A549 (cell line): Measurements from ENCODE around the gene RFESD. TPM values are rescaled to one million over a fixed set of nuclear protein-coding genes. Genes with fewer than 3 reads are reported as not detected.

Experiments used
- ATAC-seq, 2 experiments: fragments of 200-7000 bp in 1 of 2; fragments of >200 bp in 1 of 2; cut with Nextera tagmentation in 1 of 2; cut with Tn5 transposase in 1 of 2; 3 replicates each; pipeline versions ENCODE4 v1.8.0 to v1.9.1; 2018 to 2020; ENCODE audit warnings: mild to moderate bottlenecking in 1 of 2, moderate library complexity in 1 of 2
- CTCF ChIA-PET: fragments of 300-600 bp; sonication (Branson Sonifier 250); formaldehyde crosslinking; extraction: SDS; loops from one replicate; lab custom pipeline; 2021; ENCODE audit warnings: antibody characterized with exemption, inconsistent platforms; lab: Yijun Ruan, JAX
- POLR2A ChIA-PET: fragments of 350-600 bp; formaldehyde crosslinking; extraction: SDS; loops from one replicate; lab custom pipeline; 2021; ENCODE audit warnings: antibody characterized with exemption, inconsistent platforms; lab: Yijun Ruan, JAX
- DNase-seq, 2 experiments: peaks; one replicate each; pipeline versions ENCODE4 v3.0.0 to v3.0.0-alpha.2; 2011 to 2016; ENCODE audit warnings: low read depth in 1 of 2, low spot score in 1 of 2
- FAIRE-seq: peaks from 2 replicates; lab custom pipeline; 2011; peaks lifted over from hg19 to GRCh38; lab: Jason Lieb, UNC
- H3K27ac ChIP-seq, 2 experiments: fragments of >200 bp; sonication (Bioruptor Twin); formaldehyde crosslinking; 3 replicates each; pipeline ENCODE4 v1.5.1; 2016 to 2017
- H3K4me1 ChIP-seq: fragments of >200 bp; sonication (Bioruptor Twin); formaldehyde crosslinking; 3 replicates; pipeline ENCODE4 v1.6.1; 2016
- H3K4me2 ChIP-seq: fragments of >200 bp; sonication (Bioruptor Twin); formaldehyde crosslinking; 3 replicates; pipeline ENCODE4 v1.6.1; 2016
- H3K4me3 ChIP-seq: fragments of >200 bp; sonication (Bioruptor Twin); formaldehyde crosslinking; 3 replicates; pipeline ENCODE4 v1.5.1; 2016
- H3K9me3 ChIP-seq: fragments of >200 bp; sonication (Bioruptor Twin); formaldehyde crosslinking; 3 replicates; pipeline ENCODE4 v1.6.1; 2016
- CHD2 ChIP-seq: fragments of 150-350 bp; IDR thresholded peaks from 2 replicates; pipeline ENCODE4 v1.6.1; 2014; ENCODE audit warnings: low read length; ENCODE audit not compliant: partially characterized antibody
- EHF ChIP-seq: fragments of 250-450 bp; sonication (Bioruptor Pico); IDR thresholded peaks from 2 replicates; pipeline ENCODE4 v1.5.0; 2020; ENCODE audit warnings: mild to moderate bottlenecking
- EHMT2 ChIP-seq: fragments of 200-600 bp; sonication (generic); IDR thresholded peaks from 2 replicates; pipeline ENCODE4 v1.6.1; 2016; ENCODE audit warnings: antibody characterized with exemption, low read depth, mild to moderate bottlenecking, moderate library complexity
- EP300 ChIP-seq, 2 experiments: fragments of >200 bp; sonication (Bioruptor Twin); formaldehyde crosslinking; IDR thresholded peaks; 2 replicates in 1 of 2; 3 replicates in 1 of 2; pipeline ENCODE4 v1.6.1; 2016 to 2017
- ESRRA ChIP-seq: fragments of 150-350 bp; IDR thresholded peaks from 2 replicates; pipeline ENCODE4 v1.6.1; 2014; ENCODE audit warnings: mild to moderate bottlenecking, low read length, borderline replicate concordance
- FOXS1 ChIP-seq: fragments of 250-450 bp; sonication (Bioruptor Pico); IDR thresholded peaks from 2 replicates; pipeline ENCODE4 v1.5.0; 2020; ENCODE audit warnings: mild to moderate bottlenecking, moderate library complexity
- GATA3 ChIP-seq: IDR thresholded peaks from 2 replicates; pipeline ENCODE4 v1.6.1; 2012; ENCODE audit warnings: borderline replicate concordance
- HOXB5 ChIP-seq: fragments of 250-450 bp; sonication (Bioruptor Pico); IDR thresholded peaks from 2 replicates; pipeline ENCODE4 v1.5.0; 2020; ENCODE audit warnings: mild to moderate bottlenecking, moderate library complexity
- JUN ChIP-seq, 2 experiments: fragments of >200 bp; sonication (Bioruptor Twin); formaldehyde crosslinking; IDR thresholded peaks; 2 replicates in 1 of 2; 3 replicates in 1 of 2; pipeline ENCODE4 v1.6.1; 2016 to 2017
- NPAS2 ChIP-seq: fragments of 250-450 bp; sonication (Bioruptor Pico); IDR thresholded peaks from 2 replicates; pipeline ENCODE4 v1.8.0; 2022; ENCODE audit warnings: mild to moderate bottlenecking, moderate library complexity, borderline replicate concordance
- NR3C1 ChIP-seq: fragments of >200 bp; sonication (Bioruptor Twin); formaldehyde crosslinking; IDR thresholded peaks from 3 replicates; pipeline ENCODE4 v1.6.1; 2017
- PHF8 ChIP-seq: fragments of 200-600 bp; sonication (generic); IDR thresholded peaks from 2 replicates; pipeline ENCODE4 v1.6.1; 2016; ENCODE audit warnings: low read depth, mild to moderate bottlenecking, antibody characterized with exemption, moderate library complexity, borderline replicate concordance
- POLR2A ChIP-seq: IDR thresholded peaks from 2 replicates; pipeline ENCODE4 v1.6.1; 2012; ENCODE audit warnings: mild to moderate bottlenecking, low read length
- RARB ChIP-seq: fragments of 250-450 bp; sonication (Bioruptor Pico); IDR thresholded peaks from 2 replicates; pipeline ENCODE4 v1.8.0; 2021; ENCODE audit warnings: mild to moderate bottlenecking, moderate library complexity
- RCOR1 ChIP-seq: fragments of 150-350 bp; IDR thresholded peaks from 2 replicates; pipeline ENCODE4 v1.6.1; 2014; ENCODE audit warnings: antibody characterized with exemption, low read length, low read depth
- SREBF2 ChIP-seq: fragments of 450-650 bp; IDR thresholded peaks from 2 replicates; pipeline ENCODE4 v1.6.1; 2014; ENCODE audit warnings: mild to moderate bottlenecking, moderate library complexity
- TFCP2L1 ChIP-seq: fragments of 250-450 bp; sonication (Bioruptor Pico); IDR thresholded peaks from 2 replicates; pipeline ENCODE4 v1.5.0; 2021; ENCODE audit warnings: mild to moderate bottlenecking
- ZFP36 ChIP-seq: fragments of 450-650 bp; IDR thresholded peaks from 2 replicates; pipeline ENCODE4 v1.6.1; 2014; ENCODE audit warnings: borderline replicate concordance; ENCODE audit not compliant: partially characterized antibody
- WGBS: methylation state at CpG from one replicate; pipeline ENCODE4 v1.1.6; 2017; ENCODE audit errors: missing lambda C conversion rate; 5-methylcytosine and 5-hydroxymethylcytosine counted together
- polyA plus RNA-seq, 4 experiments: library from polyadenylated mRNA; depleted of rRNA in 3 of 4; stranded (reverse); fragments of >200 nt; fragmentation: RNase III in 1 of 4; extraction: RNeasy Plus Mini Kit Qiagen cat#74134 plus additional on column Dnase treatment in 1 of 4; gene quantifications; 2 replicates in 3 of 4; 3 replicates in 1 of 4; pipeline ENCODE4 v1.2.3, GENCODE V29; 2011 to 2017
- TF ChIP-seq, protein P1 (sequence below): IDR thresholded peaks from 2 replicates; pipeline ENCODE4 v1.6.1; 2012
- TF ChIP-seq, protein P2 (sequence below): fragments of 450-650 bp; IDR thresholded peaks from 2 replicates; pipeline ENCODE4 v1.6.1; 2014; ENCODE audit warnings: antibody characterized with exemption
- TF ChIP-seq, protein P3 (sequence below): fragments of >200 bp; sonication (Bioruptor Twin); formaldehyde crosslinking; IDR thresholded peaks from 2 replicates; pipeline ENCODE4 v1.6.1; 2016
- TF ChIP-seq, protein P4 (sequence below): fragments of 250-450 bp; sonication (Bioruptor Pico); IDR thresholded peaks from 2 replicates; pipeline ENCODE4 v1.5.0; 2021; ENCODE audit warnings: mild to moderate bottlenecking, moderate library complexity, borderline replicate concordance
- TF ChIP-seq, protein P5 (sequence below): fragments of 150-350 bp; IDR thresholded peaks from 2 replicates; pipeline ENCODE4 v1.6.1; 2014; ENCODE audit warnings: low read depth, mild to moderate bottlenecking, low read length

The RFESD gene
- polyA plus RNA-seq, 2 of the 4 experiments (the other 2 are of a cell fraction) = 1.6 to 5.4 TPM

DNA sequence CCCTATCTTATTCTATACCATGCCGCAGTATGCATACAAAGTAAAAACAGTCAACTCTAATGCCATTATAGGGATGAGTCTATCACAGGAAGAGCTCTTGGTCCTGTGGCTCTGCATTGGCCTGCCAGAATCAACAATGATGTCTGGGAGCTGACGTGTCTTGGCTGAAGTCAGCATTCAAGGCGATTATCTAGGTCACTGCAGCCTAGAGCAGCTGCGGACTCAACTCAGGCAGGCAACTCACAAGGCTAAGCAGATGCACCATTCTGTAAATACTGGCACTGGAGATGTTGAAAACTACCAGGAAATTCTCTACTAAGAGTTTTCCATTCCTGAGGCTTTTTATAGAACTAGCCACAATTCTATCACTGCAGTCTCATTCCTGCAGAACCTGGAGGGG is 23.0 kb downstream of the RFESD start:
- H3K27ac ChIP-seq = no peak overlapping the region
- ATAC-seq (no peak), FAIRE-seq (no peak), DNase-seq (no peak)
- no peak overlapping the region for H3K4me2 ChIP-seq
- POLR2A ChIA-PET = interaction anchor here (1.2 kb wide), 1 partner anchor 23 kb away, joined by 4 read pairs; the partner anchor contains the start of gene RFESD
- H3K9me3 ChIP-seq = no peaks in the 10 kb centered on the region
- 89% methylated on average over 4 of the region's 4 CpGs for WGBS
- CTCF ChIA-PET = interaction anchor here (1.6 to 3.3 kb wide), 4 partner anchors 12 to 177 kb away, joined by 5 to 18 read pairs (median 6); no protein-coding TSS in a partner anchor
- no peak for TF ChIP-seq EP300 (IDR thresholded peaks at IDR 0.05)
- TF ChIP-seq SREBF2 = no peak
- TF ChIP-seq JUN (IDR thresholded peaks at IDR 0.05) = no peak
- no peak for TF ChIP-seq ESRRA
- TF ChIP-seq, protein P1, sequence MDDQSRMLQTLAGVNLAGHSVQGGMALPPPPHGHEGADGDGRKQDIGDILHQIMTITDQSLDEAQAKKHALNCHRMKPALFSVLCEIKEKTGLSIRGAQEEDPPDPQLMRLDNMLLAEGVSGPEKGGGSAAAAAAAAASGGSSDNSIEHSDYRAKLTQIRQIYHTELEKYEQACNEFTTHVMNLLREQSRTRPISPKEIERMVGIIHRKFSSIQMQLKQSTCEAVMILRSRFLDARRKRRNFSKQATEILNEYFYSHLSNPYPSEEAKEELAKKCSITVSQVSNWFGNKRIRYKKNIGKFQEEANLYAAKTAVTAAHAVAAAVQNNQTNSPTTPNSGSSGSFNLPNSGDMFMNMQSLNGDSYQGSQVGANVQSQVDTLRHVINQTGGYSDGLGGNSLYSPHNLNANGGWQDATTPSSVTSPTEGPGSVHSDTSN = no peak
- TF ChIP-seq GATA3 = no peak
- TF ChIP-seq RARB (CRISPR knock-in tag) = no peak
- no peak for TF ChIP-seq EHMT2
- TF ChIP-seq NPAS2 (CRISPR knock-in tag) = no peak
- TF ChIP-seq ZFP36 = no peak
- TF ChIP-seq TFCP2L1 (CRISPR knock-in tag) = no peak
- TF ChIP-seq, protein P2, sequence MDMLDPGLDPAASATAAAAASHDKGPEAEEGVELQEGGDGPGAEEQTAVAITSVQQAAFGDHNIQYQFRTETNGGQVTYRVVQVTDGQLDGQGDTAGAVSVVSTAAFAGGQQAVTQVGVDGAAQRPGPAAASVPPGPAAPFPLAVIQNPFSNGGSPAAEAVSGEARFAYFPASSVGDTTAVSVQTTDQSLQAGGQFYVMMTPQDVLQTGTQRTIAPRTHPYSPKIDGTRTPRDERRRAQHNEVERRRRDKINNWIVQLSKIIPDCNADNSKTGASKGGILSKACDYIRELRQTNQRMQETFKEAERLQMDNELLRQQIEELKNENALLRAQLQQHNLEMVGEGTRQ = no peak
- H3K4me1 ChIP-seq = peaks cover under 1% of the 10 kb centered on the region; the same call in 1 of the 3 replicates
- H3K4me3 ChIP-seq = no peak overlapping the region

DNA sequence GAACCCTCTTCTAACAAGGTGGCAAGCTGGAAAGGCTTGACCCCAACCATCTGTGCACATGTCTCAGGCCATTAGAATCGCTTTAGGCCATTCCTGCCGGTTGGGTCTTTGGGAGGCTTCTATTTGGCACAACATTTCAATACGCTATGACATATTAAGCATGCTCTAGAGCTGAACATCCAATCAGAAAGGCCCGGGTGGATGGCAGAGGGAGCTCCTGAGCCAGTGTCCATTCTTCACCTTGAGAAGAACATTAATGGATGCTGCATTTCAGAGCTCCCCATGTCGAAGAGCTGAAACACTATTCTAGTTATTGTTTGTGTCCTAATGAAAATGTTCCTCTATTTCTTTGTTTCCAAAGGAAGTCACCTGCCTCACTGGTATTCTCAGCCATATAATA is 23.4 kb downstream of the RFESD start:
- ATAC-seq (no peak), DNase-seq (no peak), FAIRE-seq (no peak)
- TF ChIP-seq POLR2A (no peak), RCOR1 (no peak), NPAS2 (CRISPR knock-in tag) (no peak), FOXS1 (CRISPR knock-in tag) (no peak), ESRRA (no peak), RARB (CRISPR knock-in tag) (no peak), EHF (no peak), PHF8 (no peak), HOXB5 (CRISPR knock-in tag) (no peak), EHMT2 (no peak), CHD2 (no peak), NR3C1 (no peak)
- TF ChIP-seq, protein P3, sequence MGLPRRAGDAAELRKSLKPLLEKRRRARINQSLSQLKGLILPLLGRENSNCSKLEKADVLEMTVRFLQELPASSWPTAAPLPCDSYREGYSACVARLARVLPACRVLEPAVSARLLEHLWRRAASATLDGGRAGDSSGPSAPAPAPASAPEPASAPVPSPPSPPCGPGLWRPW = no peak
- TF ChIP-seq, protein P4, sequence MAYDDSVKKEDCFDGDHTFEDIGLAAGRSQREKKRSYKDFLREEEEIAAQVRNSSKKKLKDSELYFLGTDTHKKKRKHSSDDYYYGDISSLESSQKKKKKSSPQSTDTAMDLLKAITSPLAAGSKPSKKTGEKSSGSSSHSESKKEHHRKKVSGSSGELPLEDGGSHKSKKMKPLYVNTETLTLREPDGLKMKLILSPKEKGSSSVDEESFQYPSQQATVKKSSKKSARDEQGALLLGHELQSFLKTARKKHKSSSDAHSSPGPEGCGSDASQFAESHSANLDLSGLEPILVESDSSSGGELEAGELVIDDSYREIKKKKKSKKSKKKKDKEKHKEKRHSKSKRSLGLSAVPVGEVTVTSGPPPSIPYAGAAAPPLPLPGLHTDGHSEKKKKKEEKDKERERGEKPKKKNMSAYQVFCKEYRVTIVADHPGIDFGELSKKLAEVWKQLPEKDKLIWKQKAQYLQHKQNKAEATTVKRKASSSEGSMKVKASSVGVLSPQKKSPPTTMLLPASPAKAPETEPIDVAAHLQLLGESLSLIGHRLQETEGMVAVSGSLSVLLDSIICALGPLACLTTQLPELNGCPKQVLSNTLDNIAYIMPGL = no peak
- TF ChIP-seq, protein P5, sequence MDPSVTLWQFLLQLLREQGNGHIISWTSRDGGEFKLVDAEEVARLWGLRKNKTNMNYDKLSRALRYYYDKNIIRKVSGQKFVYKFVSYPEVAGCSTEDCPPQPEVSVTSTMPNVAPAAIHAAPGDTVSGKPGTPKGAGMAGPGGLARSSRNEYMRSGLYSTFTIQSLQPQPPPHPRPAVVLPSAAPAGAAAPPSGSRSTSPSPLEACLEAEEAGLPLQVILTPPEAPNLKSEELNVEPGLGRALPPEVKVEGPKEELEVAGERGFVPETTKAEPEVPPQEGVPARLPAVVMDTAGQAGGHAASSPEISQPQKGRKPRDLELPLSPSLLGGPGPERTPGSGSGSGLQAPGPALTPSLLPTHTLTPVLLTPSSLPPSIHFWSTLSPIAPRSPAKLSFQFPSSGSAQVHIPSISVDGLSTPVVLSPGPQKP = no peak
- no peak overlapping the region for H3K4me3 ChIP-seq
- no peaks in the 10 kb centered on the region for H3K9me3 ChIP-seq
- H3K4me2 ChIP-seq = no peak overlapping the region
- H3K4me1 ChIP-seq = no peaks in the 10 kb centered on the region
- CTCF ChIA-PET = interaction anchor here (0.6 to 3.3 kb wide), 7 partner anchors 8 to 176 kb away, joined by 3 to 18 read pairs (median 5); no protein-coding TSS in a partner anchor
- no peak overlapping the region for H3K27ac ChIP-seq
- POLR2A ChIA-PET = interaction anchor here (1.2 kb wide), 1 partner anchor 23 kb away, joined by 4 read pairs; the partner anchor contains the start of gene RFESD
- WGBS = 82% methylated on average over 5 of the region's 5 CpGs
